ENCODE measurements around the gene PSMB2. TPM values are rescaled to one million over a fixed set of nuclear protein-coding genes. Genes with fewer than 3 reads are reported as not detected.

Gene PSMB2
- total RNA-seq, 4 donors from 2014 or later: 34.8 to 53.9 (median 52.5) TPM

- peaks cover 75% of the 10 kb centered on the region for H3K36me3 ChIP-seq
- no peak overlapping the region for H3K27ac ChIP-seq
- no peak for TF ChIP-seq EP300 (IDR thresholded peaks at IDR 0.05)
- TF ChIP-seq POLR2AphosphoS5 (IDR thresholded peaks at IDR 0.05): no peak
- no peak for TF ChIP-seq POLR2A (IDR thresholded peaks at IDR 0.05)
- no peak for TF ChIP-seq CTCF (IDR thresholded peaks at IDR 0.05)
- H3K4me3 ChIP-seq: no peak overlapping the region
- H3K9me3 ChIP-seq: no peaks in the 10 kb centered on the region
- WGBS: 93% methylated on average over 4 of the region's 4 CpGs
- no peaks in the 10 kb centered on the region for H3K27me3 ChIP-seq
- no peak for DNase-seq (ENCODE audit: low spot score in 2 of 2)
- H3K4me1 ChIP-seq: no peaks in the 10 kb centered on the region
These were observed 37.4 kb downstream of the PSMB2 start for GRCh38 chr1:35603941-35604340.

GRCh38 chr1:35603468-35603867, 37.9 kb downstream of the PSMB2 start:
- Histone ChIP-seq H3K9me3 (no peaks in the 10 kb centered on the region), H3K4me3 (no peak overlapping the region), H3K27me3 (no peaks in the 10 kb centered on the region), H3K27ac (no peak overlapping the region), H3K36me3 (peaks cover 71% of the 10 kb centered on the region), H3K4me1 (no peaks in the 10 kb centered on the region)
- TF ChIP-seq POLR2AphosphoS5 (IDR thresholded peaks at IDR 0.05) (no peak), CTCF (IDR thresholded peaks at IDR 0.05) (no peak), EP300 (IDR thresholded peaks at IDR 0.05) (no peak), POLR2A (IDR thresholded peaks at IDR 0.05) (no peak)
- DNase-seq (ENCODE audit: low spot score in 2 of 2): no peak
- WGBS: 75% methylated on average over 3 of the region's 3 CpGs

GRCh38 chr1:35600593-35600992, 40.7 kb downstream of the PSMB2 start:
- Histone ChIP-seq H3K36me3 (peaks cover 48% of the 10 kb centered on the region), H3K9me3 (no peaks in the 10 kb centered on the region), H3K27ac (no peak overlapping the region), H3K27me3 (no peaks in the 10 kb centered on the region), H3K4me3 (no peak overlapping the region), H3K4me1 (no peaks in the 10 kb centered on the region)
- DNase-seq (ENCODE audit: low spot score in 2 of 2): no peak
- TF ChIP-seq POLR2AphosphoS5 (IDR thresholded peaks at IDR 0.05) (no peak), EP300 (IDR thresholded peaks at IDR 0.05) (no peak), POLR2A (IDR thresholded peaks at IDR 0.05) (no peak), CTCF (IDR thresholded peaks at IDR 0.05) (no peak)
- 78% methylated on average over 3 of the region's 3 CpGs for WGBS

GRCh38 chr1:35599411-35599810, 41.9 kb downstream of the PSMB2 start:
- 76% methylated on average over 3 of the region's 3 CpGs for WGBS
- TF ChIP-seq CTCF (IDR thresholded peaks at IDR 0.05): no peak
- no peak for TF ChIP-seq EP300 (IDR thresholded peaks at IDR 0.05)
- Histone ChIP-seq H3K27ac (no peak overlapping the region), H3K4me1 (no peaks in the 10 kb centered on the region), H3K27me3 (no peaks in the 10 kb centered on the region), H3K4me3 (no peak overlapping the region), H3K36me3 (peaks cover 36% of the 10 kb centered on the region), H3K9me3 (no peaks in the 10 kb centered on the region)
- no peak for DNase-seq (ENCODE audit: low spot score in 2 of 2)

- Histone ChIP-seq H3K4me1 (no peaks in the 10 kb centered on the region), H3K9me3 (no peaks in the 10 kb centered on the region), H3K4me3 (no peak overlapping the region), H3K36me3 (peaks cover 31% of the 10 kb centered on the region), H3K27me3 (no peaks in the 10 kb centered on the region), H3K27ac (no peak overlapping the region)
- TF ChIP-seq POLR2A (IDR thresholded peaks at IDR 0.05) (no peak), CTCF (IDR thresholded peaks at IDR 0.05) (no peak), EP300 (IDR thresholded peaks at IDR 0.05) (no peak), POLR2AphosphoS5 (IDR thresholded peaks at IDR 0.05) (no peak)
- no peak for DNase-seq (ENCODE audit: low spot score in 2 of 2)
- WGBS: 71% methylated on average over 2 of the region's 2 CpGs
These were observed 42.4 kb downstream of the PSMB2 start for GRCh38 chr1:35598895-35599294.
